H1 (cell line): ENCODE measurements around the gene SLC6A12. TPM values are rescaled to one million over a fixed set of nuclear protein-coding genes. Genes with fewer than 3 reads are reported as not detected.

Experiments
- CTCF ChIA-PET: fragments of 300-600 bp; sonication (Branson Sonifier 250); formaldehyde crosslinking; loops from one replicate; lab custom pipeline; 2021; ENCODE audit not compliant: partially characterized antibody; lab: Charles Lee
- POLR2A ChIA-PET: fragments of 300-600 bp; sonication (Branson Sonifier 250); formaldehyde crosslinking; loops from one replicate; lab custom pipeline; 2021; ENCODE audit warnings: inconsistent platforms; ENCODE audit not compliant: partially characterized antibody; lab: Charles Lee
- DNase-seq, 2 experiments: peaks; one replicate each; pipeline versions ENCODE4 v3.0.0 to v3.0.0-alpha.2; 2010 to 2022; ENCODE audit warnings: low spot score in 2 of 2, low read depth in 1 of 2, mixed read lengths in 1 of 2
- FAIRE-seq: peaks from 2 replicates; lab custom pipeline; 2011; peaks lifted over from hg19 to GRCh38; lab: Jason Lieb, UNC
- H2AFZ ChIP-seq: 2 replicates; pipeline ENCODE4 v1.8.1; 2012; ENCODE audit warnings: low read length, inconsistent platforms
- H2AK5ac ChIP-seq: 2 replicates; pipeline ENCODE4 v1.6.1; 2013; ENCODE audit warnings: low read depth, low read length
- H2BK120ac ChIP-seq: replicated peaks from 2 replicates; pipeline ENCODE3; 2013; ENCODE audit warnings: low read depth, low read length, inconsistent platforms
- H2BK12ac ChIP-seq: 2 replicates; pipeline ENCODE4 v1.6.1; 2013; ENCODE audit warnings: low read depth, low read length
- H2BK15ac ChIP-seq: 2 replicates; pipeline ENCODE4 v1.6.1; 2013; ENCODE audit warnings: low read length
- H2BK20ac ChIP-seq: 2 replicates; pipeline ENCODE4 v1.6.1; 2013; ENCODE audit warnings: low read length
- H2BK5ac ChIP-seq: 2 replicates; pipeline ENCODE4 v1.6.1; 2013; ENCODE audit warnings: low read depth, low read length
- H3K14ac ChIP-seq: 2 replicates; pipeline ENCODE4 v1.6.1; 2013; ENCODE audit warnings: inconsistent platforms; ENCODE audit not compliant: insufficient read length
- H3K18ac ChIP-seq: 2 replicates; pipeline ENCODE4 v1.6.1; 2013; ENCODE audit warnings: low read length; ENCODE audit errors: extremely low read depth
- H3K23ac ChIP-seq: 2 replicates; pipeline ENCODE4 v1.6.1; 2013; ENCODE audit warnings: inconsistent platforms; ENCODE audit not compliant: insufficient read length
- H3K23me2 ChIP-seq: 2 replicates; pipeline ENCODE4 v1.6.1; 2013; ENCODE audit warnings: low read depth, low read length
- H3K27ac ChIP-seq: 2 replicates; pipeline ENCODE4 v1.6.1; 2011; ENCODE audit warnings: low read depth, low read length, inconsistent platforms
- H3K27me3 ChIP-seq, 4 experiments: replicated peaks in 1 of 4; 1 replicate in 1 of 4; 2 replicates in 3 of 4; pipeline versions ENCODE4 v1.6.1 to v1.8.1; 2011 to 2013; ENCODE audit warnings: low read length in 3 of 4, mild to moderate bottlenecking in 3 of 4, inconsistent platforms in 2 of 4, mixed read lengths in 2 of 4, moderate library complexity in 1 of 4; ENCODE audit not compliant: control insufficient read depth in 3 of 4, insufficient read depth in 3 of 4; ENCODE audit errors: extremely low read depth in 1 of 4
- H3K36me3 ChIP-seq, 4 experiments: 2 replicates each; pipeline versions ENCODE4 v1.6.1 to v1.8.1; 2011 to 2013; ENCODE audit warnings: mild to moderate bottlenecking in 4 of 4, low read length in 3 of 4, moderate library complexity in 2 of 4, control low read depth in 1 of 4, inconsistent platforms in 1 of 4; ENCODE audit not compliant: insufficient read depth in 4 of 4, control insufficient read depth in 2 of 4
- H3K4ac ChIP-seq: replicated peaks from 2 replicates; pipeline ENCODE3; 2013; ENCODE audit warnings: low read length, low read depth, mixed read lengths, inconsistent platforms; ENCODE audit not compliant: insufficient read length
- H3K4me1 ChIP-seq, 4 experiments: replicated peaks in 1 of 4; 1 replicate in 1 of 4; 2 replicates in 3 of 4; pipeline versions ENCODE4 v1.6.1 to v1.8.1; 2011 to 2013; ENCODE audit warnings: low read length in 3 of 4, inconsistent platforms in 2 of 4, mixed read lengths in 1 of 4; ENCODE audit not compliant: insufficient read depth in 4 of 4, control insufficient read depth in 3 of 4
- H3K4me2 ChIP-seq, 2 experiments: 2 replicates each; pipeline versions ENCODE4 v1.6.1 to v1.8.1; 2011 to 2013; ENCODE audit warnings: low read depth in 2 of 2, low read length in 2 of 2, control low read depth in 1 of 2, inconsistent platforms in 1 of 2, mild to moderate bottlenecking in 1 of 2; ENCODE audit not compliant: insufficient read depth in 1 of 2
- H3K4me3 ChIP-seq, 4 experiments: fragments of 200-600, 300-600 bp in 1 of 4; sonication (generic), shearing (Covaris generic), sonication (Bioruptor Twin) in 1 of 4; 2 replicates each; pipeline versions ENCODE4 v1.5.1 to v1.8.1; 2011 to 2016; ENCODE audit warnings: low read length in 4 of 4, low read depth in 3 of 4, control low read depth in 2 of 4, inconsistent platforms in 2 of 4, mild to moderate bottlenecking in 2 of 4, mixed read lengths in 1 of 4, moderate library complexity in 1 of 4; ENCODE audit not compliant: insufficient read depth in 2 of 4; ENCODE audit errors: extremely low read depth in 1 of 4
- H3K56ac ChIP-seq: replicated peaks from 2 replicates; pipeline ENCODE3; 2013; ENCODE audit warnings: low read depth, mild to moderate bottlenecking, mixed read lengths, low read length, inconsistent platforms; ENCODE audit not compliant: insufficient read length
- H3K79me1 ChIP-seq: 2 replicates; pipeline ENCODE4 v1.6.1; 2013; ENCODE audit warnings: low read depth, low read length, control low read depth
- H3K79me2 ChIP-seq, 2 experiments: 2 replicates each; pipeline versions ENCODE4 v1.6.1 to v1.8.1; 2012 to 2013; ENCODE audit warnings: low read length in 2 of 2, mild to moderate bottlenecking in 2 of 2, inconsistent platforms in 1 of 2; ENCODE audit not compliant: insufficient read depth in 2 of 2, control insufficient read depth in 1 of 2
- H3K9ac ChIP-seq, 4 experiments: replicated peaks in 1 of 4; 1 replicate in 1 of 4; 2 replicates in 3 of 4; pipeline versions ENCODE4 v1.6.1 to v1.8.1; 2011 to 2013; ENCODE audit warnings: low read depth in 3 of 4, low read length in 3 of 4, control low read depth in 2 of 4, mild to moderate bottlenecking in 2 of 4, moderate library complexity in 2 of 4, inconsistent platforms in 1 of 4; ENCODE audit errors: extremely low read depth in 1 of 4
- H3K9me3 ChIP-seq, 2 experiments: 2 replicates each; pipeline versions ENCODE4 v1.6.1 to v1.8.1; 2012 to 2013; ENCODE audit warnings: mild to moderate bottlenecking in 2 of 2, moderate library complexity in 2 of 2, control low read depth in 1 of 2, inconsistent platforms in 1 of 2, low read depth in 1 of 2, low read length in 1 of 2, mixed read lengths in 1 of 2; ENCODE audit not compliant: insufficient read depth in 2 of 2
- H4K20me1 ChIP-seq, 2 experiments: replicated peaks in 1 of 2; 2 replicates each; pipeline versions ENCODE3 to v1.8.1; 2011 to 2013; ENCODE audit warnings: inconsistent platforms in 2 of 2, low read length in 2 of 2, mild to moderate bottlenecking in 1 of 2; ENCODE audit not compliant: insufficient read depth in 2 of 2, control insufficient read depth in 1 of 2
- H4K5ac ChIP-seq: 2 replicates; pipeline ENCODE4 v1.6.1; 2013; ENCODE audit warnings: low read length, low read depth, mixed read lengths, inconsistent platforms; ENCODE audit not compliant: insufficient read length
- H4K8ac ChIP-seq: 2 replicates; pipeline ENCODE4 v1.8.0; 2013; ENCODE audit warnings: mild to moderate bottlenecking, moderate library complexity, low read length, inconsistent platforms; ENCODE audit not compliant: insufficient read depth; ENCODE audit errors: extremely low read depth
- H4K91ac ChIP-seq: replicated peaks from 2 replicates; pipeline ENCODE3; 2013; ENCODE audit warnings: low read length, mixed read lengths, inconsistent platforms; ENCODE audit not compliant: insufficient read length
- BACH1 ChIP-seq: IDR thresholded peaks from 2 replicates; pipeline ENCODE4 v1.6.1; 2012; ENCODE audit warnings: low read length, improper control_type of control experiment
- JUND ChIP-seq: IDR thresholded peaks from 2 replicates; pipeline ENCODE4 v1.6.1; 2011; ENCODE audit warnings: mild to moderate bottlenecking, improper control_type of control experiment, low read length
- NRF1 ChIP-seq: IDR thresholded peaks from 2 replicates; pipeline ENCODE4 v1.6.1; 2011; ENCODE audit warnings: mild to moderate bottlenecking, low read depth, low read length, improper control_type of control experiment
- POLR2A ChIP-seq, 2 experiments: IDR thresholded peaks; 1 replicate in 1 of 2; 2 replicates in 1 of 2; pipeline ENCODE4 v1.6.1; 2011; ENCODE audit warnings: low read depth in 2 of 2, low read length in 2 of 2, mild to moderate bottlenecking in 2 of 2; ENCODE audit errors: control extremely low read depth in 1 of 2
- SUZ12 ChIP-seq: fragments of 200-600 bp; sonication (generic); IDR thresholded peaks from 2 replicates; pipeline ENCODE4 v1.6.1; 2012; ENCODE audit warnings: mild to moderate bottlenecking, inconsistent platforms, low read length, moderate library complexity, mixed read lengths
- USF2 ChIP-seq: IDR thresholded peaks from 2 replicates; pipeline ENCODE4 v1.6.1; 2011; ENCODE audit warnings: low read length, improper control_type of control experiment
- WGBS, 2 experiments: shearing (Covaris generic) in 1 of 2; methylation state at CpG; one replicate each; pipeline versions ENCODE4 v1.1.6 to v1.1.7; 2013 to 2015; ENCODE audit warnings: low lambda C conversion rate in 2 of 2, mixed read lengths in 2 of 2, inconsistent platforms in 1 of 2, low coverage in 1 of 2, missing lambda C conversion rate in 1 of 2; ENCODE audit not compliant: insufficient replicate concordance in 2 of 2, insufficient coverage in 1 of 2, insufficient read length in 1 of 2; ENCODE audit errors: extremely low coverage in 1 of 2, missing lambda C conversion rate in 1 of 2; 5-methylcytosine and 5-hydroxymethylcytosine counted together
- polyA plus RNA-seq, 7 experiments: library from polyadenylated mRNA; depleted of rRNA in 3 of 7; stranded (reverse) in 5 of 7; unstranded in 2 of 7; fragments of >200 nt in 5 of 7; fragments of 200-250 nt in 2 of 7; gene quantifications; 1 replicate in 5 of 7; 2 replicates in 1 of 7; 4 replicates in 1 of 7; pipeline versions ENCODE4 v1.2.1 to v1.2.3, GENCODE V29; 2011 to 2013; ENCODE audit warnings: missing spikeins in 2 of 7, mixed read lengths in 2 of 7
- total RNA-seq: library from RNA; stranded (reverse); fragmentation: NEBNext Ultra II Directional; extraction: Animal tissue kit (Norgen Biotek cat#: 25700); gene quantifications from 2 replicates; pipeline ENCODE4 v1.2.1, GENCODE V29; 2021

The SLC6A12 gene
- total and polyA plus RNA-seq, 2 of the 8 experiments (the other 6 are each of a cell fraction or from before 2014, with no cell fraction given) = 0.70 to 1.1 TPM

GRCh38 chr12:171743-172676 lies 41.9 kb downstream of the SLC6A12 start:
- ChIA-PET CTCF (interaction anchor here (0.6 to 6.6 kb wide), 12 partner anchors 8 to 690 kb away, joined by 3 to 63 read pairs (median 8); no protein-coding TSS in a partner anchor), POLR2A (interaction anchor here (0.6 to 1.5 kb wide), 6 partner anchors 14 to 97 kb away, joined by 3 to 6 read pairs (median 3); no protein-coding TSS in a partner anchor)
- H2AK5ac ChIP-seq = no peak overlapping the region
- peak overlapping the region; percentile 46; the same call in 1 of the 2 replicates for H2BK15ac ChIP-seq
- H2BK12ac ChIP-seq = no peak overlapping the region
- H3K14ac ChIP-seq = no peak overlapping the region
- H3K23me2 ChIP-seq = no peaks in the 10 kb centered on the region
- DNase-seq (no peak), FAIRE-seq (no peak)
- H4K5ac ChIP-seq = no peak overlapping the region
- H3K18ac ChIP-seq = no peak overlapping the region; the same call in 1 of the 2 replicates
- 78% methylated on average over 15 of the region's 18 CpGs; no CpG with 5 or more reads in 1 of the 2 experiments for whole genome bisulfite sequencing, 2 experiments
- H3K4me3 ChIP-seq = no peak overlapping the region
- no peak overlapping the region for H3K4ac ChIP-seq
- H3K4me2 ChIP-seq = no peak overlapping the region
- no peak overlapping the region for H2BK20ac ChIP-seq
- H4K20me1 ChIP-seq = no peaks in the 10 kb centered on the region
- no peak overlapping the region for H3K56ac ChIP-seq
- H3K9me3 ChIP-seq = no peaks in the 10 kb centered on the region
- H4K8ac ChIP-seq = no peak overlapping the region
- no peak overlapping the region for H2AFZ ChIP-seq
- TF ChIP-seq POLR2A (IDR thresholded peaks at IDR 0.05; ENCODE audit: control extremely low read depth in 1 of 2, low read depth in 2 of 2, low read length in 2 of 2) (no peak), JUND (no peak), USF2 (no peak), SUZ12 (no peak), BACH1 (no peak), NRF1 (no peak)
- H2BK5ac ChIP-seq = no peak overlapping the region
- H4K91ac ChIP-seq = no peak overlapping the region
- H3K23ac ChIP-seq = no peak overlapping the region
- no peak overlapping the region for H3K9ac ChIP-seq
- peaks cover 3 to 28% (median 20%) of the 10 kb centered on the region in 4 experiments for H3K4me1 ChIP-seq
- H3K27me3 ChIP-seq = peaks cover 0 to 3% (median 2%) of the 10 kb centered on the region in 4 experiments; a peak in 2 of 7 replicates
- H3K79me1 ChIP-seq = no peaks in the 10 kb centered on the region
- no peak overlapping the region for H2BK120ac ChIP-seq
- no peak overlapping the region for H3K27ac ChIP-seq
- no peaks in the 10 kb centered on the region for H3K79me2 ChIP-seq
- H3K36me3 ChIP-seq = no peaks in the 10 kb centered on the region
